IPS-20b (cell line): ENCODE results near the gene SGSM2.

Experiments
- H3K27ac ChIP-seq: one replicate; pipeline ENCODE4 v1.5.1; 2013; ENCODE audit warnings: low read length
- H3K27me3 ChIP-seq: 2 replicates; pipeline ENCODE4 v1.6.1; 2013; ENCODE audit warnings: mild to moderate bottlenecking, low read length, inconsistent platforms; ENCODE audit not compliant: insufficient read depth
- H3K36me3 ChIP-seq: 2 replicates; pipeline ENCODE4 v1.6.1; 2013; ENCODE audit warnings: low read depth, mild to moderate bottlenecking, inconsistent platforms, low read length, moderate library complexity; ENCODE audit not compliant: insufficient read depth
- H3K4me1 ChIP-seq: 2 replicates; pipeline ENCODE4 v1.6.1; 2013; ENCODE audit warnings: mild to moderate bottlenecking, control low read depth, inconsistent platforms, low read length, moderate library complexity; ENCODE audit not compliant: insufficient read depth
- H3K4me3 ChIP-seq: 2 replicates; pipeline ENCODE4 v1.5.1; 2013; ENCODE audit warnings: mild to moderate bottlenecking, low read length, inconsistent platforms
- H3K9ac ChIP-seq: 2 replicates; pipeline ENCODE4 v1.6.1; 2013; ENCODE audit warnings: low read depth, mild to moderate bottlenecking, inconsistent platforms, low read length, moderate library complexity
- H3K9me3 ChIP-seq: 2 replicates; pipeline ENCODE4 v1.6.1; 2013; ENCODE audit warnings: mild to moderate bottlenecking, low read depth, low read length, inconsistent platforms; ENCODE audit not compliant: insufficient read depth

The SGSM2 gene

DNA sequence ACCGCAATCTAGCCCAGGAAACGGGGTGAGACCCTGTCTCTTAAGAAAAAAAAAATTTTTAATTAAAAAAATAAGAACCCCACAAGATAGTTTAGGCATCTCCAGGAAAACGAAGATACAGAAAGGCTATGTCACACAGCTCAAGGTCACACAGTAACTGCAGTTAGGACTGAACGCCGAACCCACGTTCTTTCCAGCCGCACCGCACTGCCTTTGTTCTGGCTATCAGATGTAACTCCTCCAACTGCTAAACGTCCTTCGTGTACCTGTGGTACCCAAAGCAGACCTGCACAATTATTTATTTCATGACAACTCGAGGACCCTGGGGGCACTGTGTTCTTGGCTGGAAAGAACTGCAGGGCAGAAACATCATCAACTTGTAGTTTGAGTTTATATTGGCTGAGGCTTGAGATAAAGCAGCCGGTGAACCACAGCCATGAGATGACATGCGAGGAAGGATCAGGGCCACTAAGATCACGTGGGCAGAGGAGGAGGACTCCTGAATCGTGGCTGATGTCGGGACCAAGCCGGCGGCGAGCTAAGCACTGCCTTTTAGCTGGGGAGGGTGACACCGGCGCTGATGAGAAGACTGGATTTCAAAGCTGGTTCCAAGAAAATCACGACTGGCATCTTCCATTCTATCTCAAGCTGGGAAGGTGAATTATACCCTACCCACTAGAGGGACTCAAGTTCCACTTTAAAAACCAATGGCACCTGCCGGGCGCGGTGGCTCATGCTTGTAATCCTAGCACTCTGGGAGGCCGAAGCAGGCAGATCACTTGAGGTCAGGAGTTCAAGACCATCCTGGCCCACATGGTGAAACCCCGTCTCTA, 84.2 kb downstream of the SGSM2 start:
- H3K36me3 ChIP-seq = peaks cover 57% of the 10 kb centered on the region
- no peak overlapping the region for H3K27ac ChIP-seq
- no peak overlapping the region for H3K4me3 ChIP-seq

DNA sequence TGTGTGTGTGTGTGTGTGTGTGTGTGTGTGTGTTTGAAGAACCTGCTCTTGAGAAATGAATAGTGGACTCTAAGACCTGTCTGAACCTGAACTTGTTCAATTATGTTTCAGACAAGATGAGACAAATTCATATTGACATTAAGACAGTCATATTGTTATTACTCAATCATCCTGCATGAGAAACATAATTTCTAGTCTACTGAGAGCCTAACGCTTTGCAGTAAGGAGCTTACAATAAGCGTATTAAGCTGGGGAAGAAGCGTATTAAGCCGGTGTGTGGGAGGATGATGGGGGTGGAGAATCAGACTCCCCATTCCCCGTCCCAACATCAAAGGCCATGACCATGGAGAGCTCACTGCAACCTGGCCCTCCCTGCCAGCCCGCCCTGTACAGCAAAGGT, 86.0 kb downstream of the SGSM2 start:
- H3K36me3 ChIP-seq = peaks cover 48% of the 10 kb centered on the region
- H3K9me3 ChIP-seq = no peaks in the 10 kb centered on the region
- no peak overlapping the region for H3K27ac ChIP-seq
- H3K4me3 ChIP-seq = no peak overlapping the region
- H3K27me3 ChIP-seq = no peaks in the 10 kb centered on the region
- no peaks in the 10 kb centered on the region for H3K4me1 ChIP-seq
- no peak overlapping the region for H3K9ac ChIP-seq

More for the DNA sequence above, 84.2 kb downstream of the SGSM2 start:
- Histone ChIP-seq H3K9me3 (no peaks in the 10 kb centered on the region), H3K9ac (no peak overlapping the region), H3K4me1 (no peaks in the 10 kb centered on the region), H3K27me3 (no peaks in the 10 kb centered on the region)

DNA sequence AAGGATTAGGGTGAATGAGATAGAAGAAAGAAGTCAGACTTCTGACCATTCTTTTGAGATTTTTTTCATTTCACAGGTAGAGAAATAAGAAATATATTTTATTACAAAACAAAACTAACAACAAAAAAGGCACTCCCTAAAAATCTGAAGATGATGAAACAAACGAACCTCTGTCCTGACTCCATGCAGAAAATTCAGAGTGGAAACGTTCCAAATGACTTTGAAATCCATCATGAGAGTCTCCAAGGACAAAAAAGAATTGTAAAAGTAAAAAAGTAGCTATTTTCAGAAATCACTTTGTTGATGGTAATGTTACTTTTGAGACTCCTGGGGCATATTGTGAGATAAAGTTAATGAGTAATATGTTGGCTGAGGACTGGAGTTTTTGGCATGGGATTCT, 89.9 kb downstream of the SGSM2 start:
- Histone ChIP-seq H3K27me3 (no peaks in the 10 kb centered on the region), H3K27ac (no peak overlapping the region), H3K9me3 (no peaks in the 10 kb centered on the region), H3K4me1 (no peaks in the 10 kb centered on the region), H3K9ac (no peak overlapping the region), H3K4me3 (no peak overlapping the region), H3K36me3 (peaks cover 25% of the 10 kb centered on the region)

DNA sequence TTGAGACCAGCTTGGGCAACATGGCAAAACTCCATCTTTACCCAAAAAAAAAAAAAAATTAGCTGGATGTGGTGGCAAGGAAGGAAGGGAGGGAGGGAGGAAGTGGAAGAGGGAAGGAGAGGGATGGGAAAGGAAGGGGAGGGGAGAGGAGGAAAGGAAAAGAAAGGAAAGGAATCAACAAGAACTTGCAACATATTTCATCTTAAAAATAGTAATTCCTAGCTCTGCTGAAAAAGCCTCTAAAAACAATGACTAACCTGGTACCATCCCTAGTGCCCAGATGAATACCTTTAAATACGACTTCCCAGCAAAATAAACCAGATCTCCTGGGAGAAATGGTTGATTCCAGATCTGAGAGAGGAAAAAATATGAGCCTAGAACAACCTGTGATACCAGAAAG, 90.6 kb downstream of the SGSM2 start:
- no peak overlapping the region for H3K27ac ChIP-seq
- no peaks in the 10 kb centered on the region for H3K27me3 ChIP-seq
- no peak overlapping the region for H3K4me3 ChIP-seq
- no peak overlapping the region for H3K9ac ChIP-seq
- peaks cover 27% of the 10 kb centered on the region for H3K36me3 ChIP-seq
- no peaks in the 10 kb centered on the region for H3K9me3 ChIP-seq
- H3K4me1 ChIP-seq = no peaks in the 10 kb centered on the region
